ENCODE data around the gene TPCN2.
"Not testable (repeated sequence)": the region's sequence is repeated elsewhere in the genome, so short reads cannot be mapped to it uniquely, and the experiment has no call there.

TPCN2 gene

DNA sequence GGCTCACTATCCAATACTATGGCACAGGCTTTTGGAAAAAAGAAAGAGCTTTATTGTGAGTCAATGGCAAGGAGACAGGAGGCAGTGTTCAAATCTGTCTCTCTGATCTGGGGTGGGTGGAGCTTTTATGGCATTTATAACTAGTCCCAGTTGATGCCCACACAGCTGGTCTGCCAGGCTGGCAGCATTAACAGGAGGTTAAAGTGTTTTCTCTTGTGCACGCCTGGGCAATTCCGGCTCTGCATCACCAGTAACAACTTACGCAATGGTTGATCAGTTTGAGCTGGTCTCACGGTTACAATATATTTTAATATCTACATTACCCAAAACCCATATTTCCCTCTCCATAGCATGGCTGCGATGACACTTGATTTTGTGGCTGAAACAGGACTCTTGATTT is 91.9 kb downstream of the TPCN2 start:
- no peak overlapping the region for H2AFZ ChIP-seq (ENCODE audit: low read depth, low read length)
- no peaks in the 10 kb centered on the region for H3K27me3 ChIP-seq (ENCODE audit: insufficient read depth, low read length)
- H3K36me3 ChIP-seq (ENCODE audit: insufficient read depth, low read length): no peaks in the 10 kb centered on the region
- no peak overlapping the region for H3K4me3 ChIP-seq (ENCODE audit: low read length)
- no peaks in the 10 kb centered on the region for H3K4me1 ChIP-seq (ENCODE audit: insufficient read depth, low read length)
- H3K9me3 ChIP-seq (ENCODE audit: low read length): no peaks in the 10 kb centered on the region

DNA sequence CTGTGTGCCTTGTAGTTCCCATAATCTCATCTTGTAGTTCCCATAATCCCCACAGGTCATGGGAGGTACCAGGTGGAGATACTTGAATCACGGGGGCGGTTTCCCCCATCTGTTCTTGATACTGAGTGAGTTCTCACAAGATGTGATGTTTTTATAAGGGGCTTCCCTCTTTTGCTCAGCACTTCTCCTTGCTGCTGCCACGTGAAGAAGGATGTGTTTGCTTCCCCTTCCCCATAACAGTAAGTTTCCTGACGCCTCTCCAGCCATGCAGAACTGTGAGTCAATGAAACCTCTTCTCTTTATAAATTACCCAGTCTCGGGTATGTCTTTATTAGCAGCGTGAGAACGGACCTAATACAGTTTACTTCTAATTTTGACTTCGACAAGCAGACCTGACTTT is 93.0 kb downstream of the TPCN2 start:
- H2AFZ ChIP-seq (ENCODE audit: low read depth, low read length): no peak overlapping the region
- no peaks in the 10 kb centered on the region for H3K9me3 ChIP-seq (ENCODE audit: low read length)
- H3K36me3 ChIP-seq (ENCODE audit: insufficient read depth, low read length): no peaks in the 10 kb centered on the region
- no peak overlapping the region for H3K4me3 ChIP-seq (ENCODE audit: low read length)
- no peaks in the 10 kb centered on the region for H3K27me3 ChIP-seq (ENCODE audit: insufficient read depth, low read length)
- no peaks in the 10 kb centered on the region for H3K4me1 ChIP-seq (ENCODE audit: insufficient read depth, low read length)

DNA sequence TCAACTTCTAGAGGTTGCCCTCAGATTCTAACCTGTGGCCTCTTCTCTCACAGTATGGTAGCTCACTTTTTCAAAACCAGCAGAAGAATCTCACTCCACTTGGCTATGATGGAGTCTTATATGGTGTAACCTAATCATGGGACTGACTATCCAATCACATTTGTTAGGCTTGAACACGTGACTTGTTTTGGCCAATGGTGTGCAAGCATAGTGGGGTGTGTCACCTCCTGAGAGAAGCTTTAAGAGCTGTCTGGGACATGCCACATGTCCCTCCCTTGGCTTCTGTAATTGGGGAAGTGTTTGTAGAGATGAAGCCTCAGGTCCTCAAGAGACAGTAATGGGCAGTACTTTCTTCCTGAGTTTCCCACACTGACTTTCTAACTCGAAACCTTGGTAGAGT is 94.2 kb downstream of the TPCN2 start:
- Histone ChIP-seq H2AFZ (ENCODE audit: low read depth, low read length) (no peak overlapping the region), H3K27me3 (ENCODE audit: insufficient read depth, low read length) (no peaks in the 10 kb centered on the region), H3K4me1 (ENCODE audit: insufficient read depth, low read length) (no peaks in the 10 kb centered on the region), H3K9me3 (ENCODE audit: low read length) (no peaks in the 10 kb centered on the region), H3K36me3 (ENCODE audit: insufficient read depth, low read length) (no peaks in the 10 kb centered on the region), H3K4me3 (ENCODE audit: low read length) (no peak overlapping the region)

- peaks cover 2% of the 10 kb centered on the region for H3K9me3 ChIP-seq (ENCODE audit: low read length)
- H3K36me3 ChIP-seq (ENCODE audit: insufficient read depth, low read length): no peaks in the 10 kb centered on the region
- no peaks in the 10 kb centered on the region for H3K4me1 ChIP-seq (ENCODE audit: insufficient read depth, low read length)
- H3K4me3 ChIP-seq (ENCODE audit: low read length): no peak overlapping the region
- H2AFZ ChIP-seq (ENCODE audit: low read depth, low read length): no peak overlapping the region
- H3K27me3 ChIP-seq (ENCODE audit: insufficient read depth, low read length): no peaks in the 10 kb centered on the region
These were observed 95.8 kb downstream of the TPCN2 start for GRCh38 chr11:69144316-69145049.

GRCh38 chr11:69145050-69145380 is 96.3 kb downstream of the TPCN2 start:
- no peaks in the 10 kb centered on the region for H3K27me3 ChIP-seq (ENCODE audit: insufficient read depth, low read length)
- H3K4me1 ChIP-seq (ENCODE audit: insufficient read depth, low read length): no peaks in the 10 kb centered on the region
- H3K9me3 ChIP-seq (ENCODE audit: low read length): peaks cover 5% of the 10 kb centered on the region
- H3K36me3 ChIP-seq (ENCODE audit: insufficient read depth, low read length): no peaks in the 10 kb centered on the region
- H3K4me3 ChIP-seq (ENCODE audit: low read length): no peak overlapping the region
- no peak overlapping the region for H2AFZ ChIP-seq (ENCODE audit: low read depth, low read length)

- Histone ChIP-seq H2AFZ (ENCODE audit: low read depth, low read length) (no peak overlapping the region), H3K4me3 (ENCODE audit: low read length) (no peak overlapping the region), H3K9me3 (ENCODE audit: low read length) (peaks cover 7% of the 10 kb centered on the region)
These were observed 99.6 kb downstream of the TPCN2 start for GRCh38 chr11:69148377-69148762.

GRCh38 chr11:69148806-69149205 is 100.1 kb downstream of the TPCN2 start:
- Histone ChIP-seq H2AFZ (ENCODE audit: low read depth, low read length) (no peak overlapping the region), H3K4me1 (ENCODE audit: insufficient read depth, low read length) (peaks cover 7% of the 10 kb centered on the region), H3K27me3 (ENCODE audit: insufficient read depth, low read length) (no peaks in the 10 kb centered on the region), H3K4me3 (ENCODE audit: low read length) (no peak overlapping the region), H3K36me3 (ENCODE audit: insufficient read depth, low read length) (no peaks in the 10 kb centered on the region), H3K9me3 (ENCODE audit: low read length) (peaks cover 7% of the 10 kb centered on the region)

More at GRCh38 chr11:69148377-69148762, 99.6 kb downstream of the TPCN2 start:
- Histone ChIP-seq H3K4me1 (ENCODE audit: insufficient read depth, low read length) (peaks cover 7% of the 10 kb centered on the region), H3K27me3 (ENCODE audit: insufficient read depth, low read length) (no peaks in the 10 kb centered on the region), H3K36me3 (ENCODE audit: insufficient read depth, low read length) (no peaks in the 10 kb centered on the region)

GRCh38 chr11:69149338-69150045 is 100.8 kb downstream of the TPCN2 start:
- not testable (repeated sequence) for H2AFZ ChIP-seq (ENCODE audit: low read depth, low read length); H3K9me3 ChIP-seq (ENCODE audit: low read length); H3K4me3 ChIP-seq (ENCODE audit: low read length); H3K4me1 ChIP-seq (ENCODE audit: insufficient read depth, low read length); H3K36me3 ChIP-seq (ENCODE audit: insufficient read depth, low read length); H3K27me3 ChIP-seq (ENCODE audit: insufficient read depth, low read length)

- Histone ChIP-seq H3K9me3 (ENCODE audit: low read length) (peaks cover 7% of the 10 kb centered on the region), H3K4me3 (ENCODE audit: low read length) (no peak overlapping the region), H3K36me3 (ENCODE audit: insufficient read depth, low read length) (no peaks in the 10 kb centered on the region), H2AFZ (ENCODE audit: low read depth, low read length) (no peak overlapping the region), H3K27me3 (ENCODE audit: insufficient read depth, low read length) (no peaks in the 10 kb centered on the region), H3K4me1 (ENCODE audit: insufficient read depth, low read length) (peaks cover 7% of the 10 kb centered on the region)
These were observed 101.4 kb downstream of the TPCN2 start for GRCh38 chr11:69150175-69150574.

DNA sequence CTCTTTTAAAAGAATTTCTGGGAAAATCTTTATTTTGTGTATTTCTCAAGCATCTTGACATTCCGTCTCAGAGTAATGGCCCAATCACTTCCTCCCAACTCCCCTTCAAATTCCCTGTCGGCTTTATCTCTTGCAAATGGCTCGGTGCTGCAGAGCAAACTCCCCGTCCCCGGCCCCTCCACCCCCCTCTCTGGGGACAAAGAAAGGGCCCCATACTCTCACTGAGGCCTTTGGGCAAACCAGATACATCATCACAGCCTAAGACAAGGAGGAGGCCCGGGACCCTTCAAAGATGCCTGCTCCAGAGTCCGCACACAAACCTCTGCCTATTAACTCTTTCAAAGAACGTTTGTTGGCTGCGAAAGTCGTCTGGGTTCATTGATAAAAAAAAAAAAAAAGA is 103.1 kb downstream of the TPCN2 start:
- Histone ChIP-seq H3K4me1 (ENCODE audit: insufficient read depth, low read length) (peaks cover 13% of the 10 kb centered on the region), H2AFZ (ENCODE audit: low read depth, low read length) (no peak overlapping the region), H3K27me3 (ENCODE audit: insufficient read depth, low read length) (no peaks in the 10 kb centered on the region)

DNA sequence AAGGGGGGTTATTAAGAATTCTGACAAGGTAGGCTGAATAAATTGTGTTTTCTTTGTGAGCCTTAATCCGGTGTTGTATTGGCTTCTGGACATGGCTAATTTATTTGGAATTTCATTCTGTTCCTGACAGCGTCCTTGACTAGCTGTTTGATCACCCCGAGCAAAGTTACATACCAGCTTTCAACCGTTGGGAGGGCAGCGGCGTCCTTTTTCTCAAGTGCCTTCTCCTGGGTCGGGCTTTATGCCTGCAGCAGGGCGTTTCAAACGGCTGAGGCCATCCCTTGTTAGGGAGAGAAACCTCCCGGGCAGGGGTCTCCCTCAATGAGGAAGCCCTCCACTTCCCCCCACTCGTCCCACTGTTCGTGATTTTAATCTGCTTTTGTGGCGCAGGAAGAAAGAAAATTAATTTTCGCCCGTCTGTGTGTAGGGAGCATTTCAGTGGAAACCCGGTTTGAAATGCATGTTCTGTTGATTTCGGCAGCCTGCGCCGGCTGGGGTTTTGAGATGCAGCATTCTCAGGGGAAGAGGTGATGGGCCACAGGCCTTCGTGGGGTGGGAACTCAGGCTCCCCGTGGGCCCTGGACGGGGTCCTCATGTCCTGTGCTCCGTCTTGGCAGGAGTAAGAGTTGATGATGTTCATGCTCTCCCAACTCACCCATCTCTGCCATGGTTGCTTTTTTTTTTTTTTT is 104.1 kb downstream of the TPCN2 start:
- Histone ChIP-seq H3K4me1 (ENCODE audit: insufficient read depth, low read length) (peaks cover 22% of the 10 kb centered on the region), H2AFZ (ENCODE audit: low read depth, low read length) (no peak overlapping the region), H3K36me3 (ENCODE audit: insufficient read depth, low read length) (no peaks in the 10 kb centered on the region), H3K9me3 (ENCODE audit: low read length) (peaks cover 7% of the 10 kb centered on the region), H3K27me3 (ENCODE audit: insufficient read depth, low read length) (no peaks in the 10 kb centered on the region), H3K4me3 (ENCODE audit: low read length) (no peak overlapping the region)

More for the DNA sequence above, 103.1 kb downstream of the TPCN2 start:
- H3K9me3 ChIP-seq (ENCODE audit: low read length): peaks cover 7% of the 10 kb centered on the region
- H3K4me3 ChIP-seq (ENCODE audit: low read length): no peak overlapping the region
- H3K36me3 ChIP-seq (ENCODE audit: insufficient read depth, low read length): no peaks in the 10 kb centered on the region

GRCh38 chr11:69153661-69154060 is 104.9 kb downstream of the TPCN2 start:
- no peaks in the 10 kb centered on the region for H3K36me3 ChIP-seq (ENCODE audit: insufficient read depth, low read length)
- peaks cover 10% of the 10 kb centered on the region for H3K9me3 ChIP-seq (ENCODE audit: low read length)
- peaks cover 23% of the 10 kb centered on the region for H3K4me1 ChIP-seq (ENCODE audit: insufficient read depth, low read length)
- no peak overlapping the region for H3K4me3 ChIP-seq (ENCODE audit: low read length)
- no peak overlapping the region for H2AFZ ChIP-seq (ENCODE audit: low read depth, low read length)
- no peaks in the 10 kb centered on the region for H3K27me3 ChIP-seq (ENCODE audit: insufficient read depth, low read length)

- no peak overlapping the region for H2AFZ ChIP-seq (ENCODE audit: low read depth, low read length)
- H3K4me3 ChIP-seq (ENCODE audit: low read length): no peak overlapping the region
- peaks cover 23% of the 10 kb centered on the region for H3K4me1 ChIP-seq (ENCODE audit: insufficient read depth, low read length)
- no peaks in the 10 kb centered on the region for H3K27me3 ChIP-seq (ENCODE audit: insufficient read depth, low read length)
- H3K9me3 ChIP-seq (ENCODE audit: low read length): peaks cover 9% of the 10 kb centered on the region
- no peaks in the 10 kb centered on the region for H3K36me3 ChIP-seq (ENCODE audit: insufficient read depth, low read length)
These were observed 105.6 kb downstream of the TPCN2 start for GRCh38 chr11:69154211-69154913.
